Fibroblast of lung (primary cell): ENCODE measurements around the gene EVI5.

Source experiments
- CTCF ChIP-seq, 2 donors: IDR thresholded peaks in 1 of 2; conservative IDR thresholded peaks in 1 of 2; 1 replicate in 1 of 2; 2 replicates in 1 of 2; pipeline ENCODE4 v1.5.1; 2011 to 2012; ENCODE audit warnings: low read length in 2 of 2, control low read depth in 1 of 2, inconsistent platforms in 1 of 2, low read depth in 1 of 2, mild to moderate bottlenecking in 1 of 2
- EZH2 ChIP-seq: IDR thresholded peaks from 2 replicates; pipeline ENCODE4 v1.5.1; 2012; ENCODE audit warnings: low read length, control low read depth, mild to moderate bottlenecking; ENCODE audit errors: missing control alignments

- TF ChIP-seq EZH2 = no peak
- TF ChIP-seq CTCF (conservative IDR thresholded peaks at IDR 0.05 in 1 of 2, IDR thresholded peaks at IDR 0.05 in 1 of 2; ENCODE audit: low read depth in 1 of 2, low read length in 2 of 2) = no peak
Measured at GRCh38 chr1:92762355-92762754, 22.6 kb downstream of the EVI5 start.
